Keratinocyte (primary cell): ENCODE measurements around the gene ZNF77. TPM values are rescaled to one million over a fixed set of nuclear protein-coding genes. Genes with fewer than 3 reads are reported as not detected.

Experiments used
- DNase-seq: peaks from one replicate; pipeline ENCODE4 v3.0.0-alpha.2; 2011; ENCODE audit warnings: low read depth, missing footprints, low spot score
- FAIRE-seq: peaks from 2 replicates; lab custom pipeline; 2011; peaks lifted over from hg19 to GRCh38; lab: Jason Lieb, UNC
- H2AFZ ChIP-seq: 2 replicates; pipeline ENCODE4 v1.6.0; 2012; ENCODE audit warnings: low read length, control low read depth, inconsistent platforms; ENCODE audit not compliant: control insufficient read depth
- H3K27ac ChIP-seq: 2 replicates; pipeline ENCODE4 v1.5.1; 2011; ENCODE audit warnings: low read length; ENCODE audit not compliant: control insufficient read depth, insufficient read depth
- H3K27me3 ChIP-seq: 3 replicates; pipeline ENCODE4 v1.6.0; 2011; ENCODE audit warnings: low read length; ENCODE audit not compliant: control insufficient read depth, insufficient read depth; ENCODE audit errors: extremely low read depth
- H3K36me3 ChIP-seq, 2 experiments: 2 replicates in 1 of 2; 3 replicates in 1 of 2; pipeline ENCODE4 v1.5.1; 2011; ENCODE audit warnings: low read length in 2 of 2, mild to moderate bottlenecking in 1 of 2; ENCODE audit not compliant: control insufficient read depth in 2 of 2, insufficient read depth in 2 of 2; ENCODE audit errors: extremely low read depth in 1 of 2
- H3K4me1 ChIP-seq: 3 replicates; pipeline ENCODE4 v1.5.1; 2011; ENCODE audit warnings: low read length; ENCODE audit not compliant: control insufficient read depth, insufficient read depth; ENCODE audit errors: extremely low read depth
- H3K4me2 ChIP-seq: 3 replicates; pipeline ENCODE4 v1.6.0; 2011; ENCODE audit warnings: low read depth, low read length; ENCODE audit not compliant: control insufficient read depth, insufficient read depth; ENCODE audit errors: extremely low read depth
- H3K4me3 ChIP-seq, 3 experiments: fragments of 200-600 bp in 1 of 3; sonication (generic) in 1 of 3; 2 replicates in 2 of 3; 3 replicates in 1 of 3; pipeline ENCODE4 v1.5.1; 2011 to 2016; ENCODE audit warnings: low read length in 3 of 3, mild to moderate bottlenecking in 3 of 3, control low read depth in 2 of 3, inconsistent platforms in 1 of 3, low read depth in 1 of 3, mixed read lengths in 1 of 3, mixed run types in 1 of 3, moderate library complexity in 1 of 3; ENCODE audit not compliant: control insufficient read depth in 2 of 3, insufficient read depth in 2 of 3; ENCODE audit errors: extremely low read depth in 1 of 3
- H3K79me2 ChIP-seq: 2 replicates; pipeline ENCODE4 v1.6.0; 2012; ENCODE audit warnings: low read length; ENCODE audit not compliant: control insufficient read depth, insufficient read depth
- H3K9ac ChIP-seq: 3 replicates; pipeline ENCODE4 v1.6.0; 2011; ENCODE audit warnings: low read length; ENCODE audit not compliant: control insufficient read depth, insufficient read depth; ENCODE audit errors: extremely low read depth
- H3K9me1 ChIP-seq: 3 replicates; pipeline ENCODE4 v1.6.0; 2011; ENCODE audit warnings: low read length; ENCODE audit not compliant: control insufficient read depth, insufficient read depth; ENCODE audit errors: extremely low read depth
- H3K9me3 ChIP-seq: 2 replicates; pipeline ENCODE4 v1.5.1; 2012; ENCODE audit warnings: low read depth, low read length; ENCODE audit not compliant: control insufficient read depth
- H4K20me1 ChIP-seq: 3 replicates; pipeline ENCODE4 v1.6.0; 2011; ENCODE audit warnings: low read length; ENCODE audit not compliant: control insufficient read depth, insufficient read depth; ENCODE audit errors: extremely low read depth
- CTCF ChIP-seq, 3 experiments: IDR thresholded peaks in 1 of 3; conservative IDR thresholded peaks in 1 of 3; optimal IDR thresholded peaks in 1 of 3; 2 replicates in 2 of 3; 3 replicates in 1 of 3; pipeline versions ENCODE3 to v1.5.1; 2011; ENCODE audit warnings: low read length in 3 of 3, mild to moderate bottlenecking in 3 of 3, moderate library complexity in 2 of 3, control low read depth in 1 of 3, inconsistent platforms in 1 of 3; ENCODE audit not compliant: insufficient read depth in 2 of 3; ENCODE audit errors: extremely low read depth in 1 of 3
- EZH2 ChIP-seq: IDR thresholded peaks from one replicate; pipeline ENCODE4 v1.6.1; 2012; ENCODE audit warnings: inconsistent platforms, mild to moderate bottlenecking, low read length, moderate library complexity
- dilution Hi-C: fragments of 300-500 bp; cut with MboI; formaldehyde crosslinking; loops from one replicate; pipeline ENCODE4 v1.7.0; 2020; ENCODE audit warnings: low sequenced_read_pairs; ENCODE audit not compliant: extremely low pct_ligation_motif_present
- polyA plus RNA-seq, 5 experiments: library from polyadenylated mRNA; depleted of rRNA in 3 of 5; stranded (reverse) in 3 of 5; stranded (forward) in 1 of 5; unstranded in 1 of 5; fragments of >200 nt; gene quantifications; 1 replicate in 1 of 5; 2 replicates in 3 of 5; 3 replicates in 1 of 5; pipeline versions ENCODE4 v1.2.1 to v1.2.3, GENCODE V29; 2011 to 2012; ENCODE audit warnings: missing spikeins in 2 of 5, low read depth in 1 of 5, low replicate concordance in 1 of 5

Gene ZNF77
- polyA plus RNA-seq, 1 donor (not counting 4 experiments of a cell fraction or from before 2014, with no cell fraction given), result 6.0 TPM

- H3K4me2 ChIP-seq, result peak overlapping the region; percentile 53
Observed at GRCh38 chr19:2983351-2984214, 38.8 kb upstream of the ZNF77 start.

GRCh38 chr19:2982983-2983350, 38.2 kb upstream of the ZNF77 start:
- Histone ChIP-seq H3K4me1 (peaks cover 19% of the 10 kb centered on the region), H3K4me3 (no peak overlapping the region), H3K27ac (peak overlapping the region; percentile 45), H2AFZ (peak overlapping the region; percentile 63), H3K9me1 (no peaks in the 10 kb centered on the region), H3K4me2 (peak overlapping the region; percentile 53), H3K9ac (no peak overlapping the region), H3K79me2 (no peaks in the 10 kb centered on the region), H4K20me1 (no peaks in the 10 kb centered on the region), H3K36me3 (no peaks in the 10 kb centered on the region), H3K9me3 (no peaks in the 10 kb centered on the region), H3K27me3 (no peaks in the 10 kb centered on the region)
- no peak for TF ChIP-seq EZH2
- FAIRE-seq (peak; percentile 78), DNase-seq (no peak)
- dilution Hi-C loops, result no loop called here

More at GRCh38 chr19:2983351-2984214, 38.8 kb upstream of the ZNF77 start:
- dilution Hi-C loops, result no loop called here
- no peaks in the 10 kb centered on the region for H3K36me3 ChIP-seq
- TF ChIP-seq EZH2, result no peak
- peak overlapping the region; percentile 45 for H3K27ac ChIP-seq
- no peaks in the 10 kb centered on the region for H3K79me2 ChIP-seq
- H3K9me1 ChIP-seq, result no peaks in the 10 kb centered on the region
- H4K20me1 ChIP-seq, result no peaks in the 10 kb centered on the region
- peak overlapping the region in 1 of 3 experiments; percentile 37 for H3K4me3 ChIP-seq
- peaks cover 19% of the 10 kb centered on the region for H3K4me1 ChIP-seq
- DNase-seq (no peak), FAIRE-seq (peak; percentile 94)
- H3K9ac ChIP-seq, result no peak overlapping the region
- H2AFZ ChIP-seq, result peak overlapping the region; percentile 63
- H3K27me3 ChIP-seq, result no peaks in the 10 kb centered on the region
- no peaks in the 10 kb centered on the region for H3K9me3 ChIP-seq

GRCh38 chr19:2982561-2982960, 37.8 kb upstream of the ZNF77 start:
- no peaks in the 10 kb centered on the region for H3K36me3 ChIP-seq
- H3K27me3 ChIP-seq, result no peaks in the 10 kb centered on the region
- no peaks in the 10 kb centered on the region for H3K79me2 ChIP-seq
- no peak for DNase-seq
- no peak overlapping the region for H3K9ac ChIP-seq
- TF ChIP-seq CTCF (optimal IDR thresholded peaks at IDR 0.05 in 1 of 3, IDR thresholded peaks at IDR 0.05 in 1 of 3, conservative IDR thresholded peaks at IDR 0.05 in 1 of 3; ENCODE audit: extremely low read depth in 1 of 3, insufficient read depth in 2 of 3, low read length in 3 of 3), result no peak
- peaks cover 19% of the 10 kb centered on the region for H3K4me1 ChIP-seq
- FAIRE-seq, result no peak
- no peaks in the 10 kb centered on the region for H4K20me1 ChIP-seq
- no peaks in the 10 kb centered on the region for H3K9me3 ChIP-seq
- dilution Hi-C loops, result no loop called here
- no peaks in the 10 kb centered on the region for H3K9me1 ChIP-seq
- no peak overlapping the region for H3K27ac ChIP-seq
- no peak overlapping the region for H3K4me2 ChIP-seq
- H3K4me3 ChIP-seq, result no peak overlapping the region
- peak overlapping the region; percentile 3 for H2AFZ ChIP-seq
